ENCODE results near the gene VEGFB.

The VEGFB gene

GRCh38 chr11:64283092-64283491 is 48.7 kb downstream of the VEGFB start:
- TF ChIP-seq TAF1 (IDR thresholded peaks at IDR 0.05; ENCODE audit: low read depth) (no peak), TCF12 (IDR thresholded peaks at IDR 0.05; ENCODE audit: low read depth) (no peak), NFIC (IDR thresholded peaks at IDR 0.05) (no peak), EGR1 (IDR thresholded peaks at IDR 0.05) (no peak), TEAD4 (IDR thresholded peaks at IDR 0.05) (no peak), YY1 (IDR thresholded peaks at IDR 0.05; ENCODE audit: low read depth) (no peak), CEBPB (IDR thresholded peaks at IDR 0.05) (no peak), RAD21 (IDR thresholded peaks at IDR 0.05; ENCODE audit: low read depth) (no peak), ZBTB7A (IDR thresholded peaks at IDR 0.05; ENCODE audit: low read depth) (no peak), MAX (IDR thresholded peaks at IDR 0.05) (no peak), REST (IDR thresholded peaks at IDR 0.05; ENCODE audit: low read depth) (no peak), EP300 (IDR thresholded peaks at IDR 0.05; ENCODE audit: borderline replicate concordance) (no peak), CREB1 (IDR thresholded peaks at IDR 0.05; ENCODE audit: low read depth) (no peak), USF1 (IDR thresholded peaks at IDR 0.05) (no peak), FOXM1 (IDR thresholded peaks at IDR 0.05; ENCODE audit: borderline replicate concordance, low read depth) (no peak)

- TF ChIP-seq TCF12 (IDR thresholded peaks at IDR 0.05; ENCODE audit: low read depth) = no peak
- TF ChIP-seq YY1 (IDR thresholded peaks at IDR 0.05; ENCODE audit: low read depth) = no peak
- peak; percentile 52; the same call in 1 of the 2 replicates for TF ChIP-seq TAF1 (IDR thresholded peaks at IDR 0.05; ENCODE audit: low read depth)
- peak; percentile 26; the same call in 1 of the 2 replicates for TF ChIP-seq MAX (IDR thresholded peaks at IDR 0.05)
- no peak for TF ChIP-seq CEBPB (IDR thresholded peaks at IDR 0.05)
- no peak for TF ChIP-seq FOXM1 (IDR thresholded peaks at IDR 0.05; ENCODE audit: borderline replicate concordance, low read depth)
- no peak for TF ChIP-seq RAD21 (IDR thresholded peaks at IDR 0.05; ENCODE audit: low read depth)
- no peak for TF ChIP-seq TEAD4 (IDR thresholded peaks at IDR 0.05)
- peak; percentile 82 for TF ChIP-seq CREB1 (IDR thresholded peaks at IDR 0.05; ENCODE audit: low read depth)
- peak; percentile 11 for TF ChIP-seq ZBTB7A (IDR thresholded peaks at IDR 0.05; ENCODE audit: low read depth)
Measured at GRCh38 chr11:64284048-64284961, 49.9 kb downstream of the VEGFB start, which contains the start of gene BAD. BAD (minus strand) TSS chr11:64284665; CDS start chr11:64284368, 297 bp downstream.

GRCh38 chr11:64284962-64285884 is 50.8 kb downstream of the VEGFB start, which contains the start of gene GPR137:
GPR137 (plus strand) TSS chr11:64285848; CDS start chr11:64286525, 677 bp downstream.
- TF ChIP-seq ZBTB7A (IDR thresholded peaks at IDR 0.05; ENCODE audit: low read depth) (no peak), CEBPB (IDR thresholded peaks at IDR 0.05) (no peak), TAF1 (IDR thresholded peaks at IDR 0.05; ENCODE audit: low read depth) (no peak; the same call in none of the 2 replicates), EGR1 (IDR thresholded peaks at IDR 0.05) (peak; percentile 61; the same call in 1 of the 2 replicates), MAX (IDR thresholded peaks at IDR 0.05) (peak; percentile 16; the same call in 1 of the 2 replicates), FOXM1 (IDR thresholded peaks at IDR 0.05; ENCODE audit: borderline replicate concordance, low read depth) (no peak), YY1 (IDR thresholded peaks at IDR 0.05; ENCODE audit: low read depth) (peak; percentile 93), EP300 (IDR thresholded peaks at IDR 0.05; ENCODE audit: borderline replicate concordance) (no peak), TCF12 (IDR thresholded peaks at IDR 0.05; ENCODE audit: low read depth) (no peak), REST (IDR thresholded peaks at IDR 0.05; ENCODE audit: low read depth) (no peak), NFIC (IDR thresholded peaks at IDR 0.05) (no peak), CREB1 (IDR thresholded peaks at IDR 0.05; ENCODE audit: low read depth) (no peak)

GRCh38 chr11:64285885-64286800 is 51.8 kb downstream of the VEGFB start:
- TF ChIP-seq FOXM1 (IDR thresholded peaks at IDR 0.05; ENCODE audit: borderline replicate concordance, low read depth) = no peak
- TF ChIP-seq ZBTB7A (IDR thresholded peaks at IDR 0.05; ENCODE audit: low read depth) = peak; percentile 39; the same call in 1 of the 2 replicates
- TF ChIP-seq TCF12 (IDR thresholded peaks at IDR 0.05; ENCODE audit: low read depth) = peak; percentile 8; the same call in 1 of the 2 replicates
- no peak for TF ChIP-seq CREB1 (IDR thresholded peaks at IDR 0.05; ENCODE audit: low read depth)
- no peak for TF ChIP-seq NFIC (IDR thresholded peaks at IDR 0.05)
- no peak for TF ChIP-seq MAX (IDR thresholded peaks at IDR 0.05)
- no peak for TF ChIP-seq EP300 (IDR thresholded peaks at IDR 0.05; ENCODE audit: borderline replicate concordance)
